Activated CD4-positive, alpha-beta T cell treated with anti-CD3 and anti-CD28 coated beads, Interleukin-2, amount 50 U/mL, for 4 hours (primary cell): ENCODE measurements around the gene CGB8.
"Not testable (repeated sequence)": the region's sequence is repeated elsewhere in the genome, so short reads cannot be mapped to it uniquely, and the experiment has no call there.

Experiments used
- DNase-seq, 2 experiments: peaks; one replicate each; pipeline ENCODE4 v3.0.0-alpha.2; 2020

CGB8 gene

GRCh38 chr19:49049011-49049410 is at the start of gene CGB8:
Gene CGB8, minus strand, starts transcription at chr19:49049111. Its CDS starts 372 bp downstream, at chr19:49048739.
- not testable (repeated sequence) for DNase-seq

DNA sequence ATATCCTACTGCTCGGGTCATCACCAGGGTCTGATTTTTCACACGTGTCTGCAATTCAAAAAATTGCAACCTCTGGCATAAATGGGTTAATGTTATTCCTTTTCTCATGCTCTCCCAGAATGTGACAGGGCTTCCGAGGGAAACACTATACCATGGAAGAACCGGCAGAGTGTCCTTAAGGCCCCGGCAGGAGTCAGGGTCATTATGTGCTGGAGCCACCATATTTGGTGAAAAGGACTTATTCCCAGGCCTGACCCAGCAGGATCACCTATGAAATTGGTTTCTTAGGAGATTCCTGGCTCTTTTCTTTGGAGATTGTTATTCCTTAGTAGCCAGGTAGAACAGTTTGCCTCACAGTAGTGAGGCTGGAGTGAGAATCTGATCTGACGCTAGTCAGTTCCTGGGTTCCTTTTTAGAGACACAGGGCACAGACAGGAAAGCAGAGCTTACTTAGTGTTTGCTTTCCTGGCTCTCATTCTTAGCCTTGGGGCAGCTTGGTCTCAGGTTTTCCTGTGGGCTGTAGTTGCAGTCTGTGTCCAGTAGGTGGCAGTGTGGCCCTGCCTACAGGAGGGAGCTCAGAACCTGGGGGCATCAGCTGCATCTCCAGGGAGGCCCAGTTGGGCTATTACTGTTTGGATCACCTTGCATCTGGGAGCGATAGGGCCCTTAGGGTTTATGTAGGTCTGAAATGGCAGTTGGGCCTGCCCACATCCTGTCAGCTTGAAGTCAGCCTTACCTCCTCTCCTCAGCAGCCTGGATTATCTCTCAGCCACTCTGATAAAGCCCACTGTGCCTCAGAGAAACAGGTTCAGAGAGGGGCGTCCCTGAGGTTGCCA is 48.8 kb upstream of the CGB8 start:
- peak; percentile 61 to 67 for DNase-seq

GRCh38 chr19:49094505-49095482 is 45.9 kb upstream of the CGB8 start:
- DNase-seq = no peak

DNA sequence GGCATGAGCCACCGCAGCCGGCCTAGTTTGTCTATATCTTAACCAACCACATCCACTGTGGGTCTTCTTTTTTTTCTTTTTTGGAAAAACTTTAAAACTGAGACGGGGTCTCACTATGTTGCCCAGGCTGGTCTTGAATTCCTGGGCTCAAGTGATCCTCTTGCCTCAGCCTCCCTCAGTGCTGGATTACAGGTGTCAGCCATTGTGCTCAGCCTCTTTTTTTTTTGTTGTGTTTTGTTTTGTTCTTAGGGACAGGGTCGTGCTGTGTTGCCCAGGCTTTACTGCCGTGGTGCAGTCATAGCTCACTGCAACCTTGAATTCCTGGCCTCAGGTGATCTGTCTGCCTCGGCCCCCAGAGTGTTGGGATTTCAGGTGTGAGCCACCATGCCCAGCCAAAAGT is 43.8 kb upstream of the CGB8 start:
- DNase-seq = no peak

DNA sequence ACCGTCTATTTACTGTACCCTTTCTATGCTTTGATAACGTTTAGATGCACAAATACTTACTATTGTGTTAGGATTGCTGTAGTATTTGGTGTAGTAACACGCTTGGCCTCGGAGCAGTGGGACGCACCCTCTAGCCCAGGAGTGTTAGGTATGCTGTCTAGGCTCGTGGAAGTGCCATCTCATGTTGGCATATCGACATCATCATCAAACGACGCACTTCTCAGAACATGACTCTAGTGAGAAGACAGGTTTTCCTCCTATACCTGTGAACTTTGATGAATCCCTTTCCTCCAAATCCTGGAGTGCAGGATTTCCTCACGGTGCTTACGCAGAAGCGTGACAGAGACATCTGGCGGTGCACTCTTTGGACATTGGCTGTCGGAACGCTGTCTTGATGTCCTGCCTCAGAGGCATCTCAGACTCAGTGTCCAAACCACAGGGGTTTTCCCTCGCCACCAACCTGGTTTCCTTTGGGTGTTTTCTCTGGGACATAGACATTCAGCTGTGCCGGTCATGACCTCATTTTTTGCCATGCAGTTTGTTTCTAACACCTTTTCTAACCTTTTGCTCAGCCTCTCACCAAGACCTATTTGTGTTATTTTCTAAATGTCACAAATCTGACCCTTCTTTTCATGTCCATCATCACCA is 42.6 kb upstream of the CGB8 start:
- DNase-seq = no peak

DNA sequence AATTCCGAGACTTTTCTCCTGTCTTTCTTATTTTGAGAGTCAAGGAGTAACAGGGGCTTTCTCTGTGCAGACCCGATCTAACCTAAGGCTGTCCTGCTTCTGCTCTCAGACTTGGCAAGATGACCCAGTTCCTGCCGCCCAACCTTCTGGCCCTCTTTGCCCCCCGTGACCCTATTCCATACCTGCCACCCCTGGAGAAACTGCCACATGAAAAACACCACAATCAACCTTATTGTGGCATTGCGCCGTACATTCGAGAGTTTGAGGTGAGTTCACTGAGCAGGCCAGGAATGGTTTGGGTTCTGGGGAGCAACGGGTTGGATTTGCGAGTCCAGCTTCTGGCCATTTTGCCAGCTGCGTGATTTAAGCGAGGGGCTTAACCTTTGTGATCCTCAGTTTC is 37.4 kb upstream of the CGB8 start:
- no peak for DNase-seq

DNA sequence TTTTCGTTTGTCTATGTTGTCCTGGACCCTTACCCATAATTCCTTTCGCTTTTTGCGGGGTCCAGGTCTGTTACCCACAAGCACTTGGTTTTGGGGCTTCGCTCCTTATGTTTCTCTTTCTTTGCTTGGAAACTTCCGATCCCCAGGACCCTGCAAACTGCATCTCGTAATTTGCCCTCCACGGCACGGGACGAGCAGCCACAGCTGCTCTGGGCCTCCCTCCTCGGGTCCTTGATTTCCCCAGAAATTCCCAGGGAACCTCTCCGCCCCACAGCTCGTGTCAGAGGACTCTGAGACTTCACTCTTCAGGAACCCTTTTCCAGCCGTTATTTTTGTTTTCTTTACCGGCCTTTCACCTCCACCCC is 36.9 kb upstream of the CGB8 start:
- no peak for DNase-seq

DNA sequence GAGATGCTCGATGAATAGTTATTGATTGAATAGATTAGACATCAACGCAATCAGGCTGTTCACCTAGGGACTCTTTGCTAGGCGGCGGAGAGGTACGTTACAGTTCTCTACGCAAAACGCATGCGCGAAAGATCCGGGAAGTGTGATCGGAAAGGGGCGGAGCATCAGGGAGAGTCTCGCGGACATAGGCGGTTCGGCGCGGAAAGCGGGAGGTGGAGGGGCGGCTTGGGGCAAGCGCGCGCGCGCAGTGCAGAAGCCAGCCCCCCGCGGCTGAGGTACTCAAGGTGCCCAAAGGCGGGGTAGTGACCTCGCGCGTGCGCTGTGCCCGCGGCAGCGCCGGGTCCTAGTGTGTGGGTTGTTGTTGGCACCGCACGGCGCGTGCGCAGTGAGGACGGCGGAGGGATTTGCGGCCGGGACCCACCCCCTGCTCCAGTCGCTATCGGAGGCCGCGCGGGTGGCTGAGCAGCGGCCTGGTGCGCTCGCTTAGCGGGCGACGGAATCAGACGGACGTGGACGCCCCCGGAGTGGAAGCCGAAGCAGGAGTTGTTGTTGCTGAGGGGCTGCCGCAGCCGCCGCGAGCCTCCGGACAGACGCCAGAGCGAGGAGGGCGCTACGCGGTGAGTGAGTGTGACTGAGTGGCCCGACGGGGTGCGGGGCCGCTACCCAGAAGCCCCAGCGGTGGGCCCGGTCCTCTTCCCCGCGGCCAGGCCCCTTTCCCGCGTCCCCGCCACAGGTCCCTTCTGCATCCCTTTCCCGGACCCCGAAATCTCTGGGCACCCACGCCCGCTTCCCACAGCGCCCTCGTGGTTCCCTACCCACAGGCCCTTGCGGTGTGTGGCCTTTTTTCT is 36.3 kb upstream of the CGB8 start, which contains the start of gene SNRNP70:
Gene SNRNP70, plus strand, starts transcription at position 432 of the 848 bp plus-strand sequence. CDS start 964 bp downstream, outside the sequence.
- DNase-seq = peak; percentile 96 to 99

GRCh38 chr19:49084206-49085019 is 35.5 kb upstream of the CGB8 start:
- DNase-seq = no peak

DNA sequence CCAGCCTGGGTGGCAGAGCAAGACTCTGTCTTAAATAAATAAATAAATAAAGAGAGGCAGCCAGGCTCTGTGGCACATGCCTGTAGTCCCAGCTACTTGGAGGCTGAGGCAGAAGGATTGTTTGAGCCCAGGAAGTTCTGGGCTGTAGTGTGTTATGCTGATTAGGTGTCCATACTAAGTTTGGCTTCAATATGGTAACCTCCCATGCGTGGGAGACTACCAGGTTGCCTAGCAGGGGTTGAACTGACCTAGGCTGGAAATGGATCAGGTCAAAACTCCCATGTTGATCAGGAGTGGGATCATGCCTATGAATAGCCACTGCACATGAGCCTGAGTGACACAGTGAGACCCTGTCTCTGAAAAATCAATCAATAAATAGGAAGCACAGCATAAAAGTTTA is 32.4 kb upstream of the CGB8 start:
- no peak for DNase-seq

- no peak for DNase-seq
Measured at GRCh38 chr19:49080392-49080791, 31.5 kb upstream of the CGB8 start.

- not testable (repeated sequence) for DNase-seq
Measured at GRCh38 chr19:49074869-49075268, 26.0 kb upstream of the CGB8 start.

GRCh38 chr19:49073514-49074378 is 24.8 kb upstream of the CGB8 start:
- no peak for DNase-seq

DNA sequence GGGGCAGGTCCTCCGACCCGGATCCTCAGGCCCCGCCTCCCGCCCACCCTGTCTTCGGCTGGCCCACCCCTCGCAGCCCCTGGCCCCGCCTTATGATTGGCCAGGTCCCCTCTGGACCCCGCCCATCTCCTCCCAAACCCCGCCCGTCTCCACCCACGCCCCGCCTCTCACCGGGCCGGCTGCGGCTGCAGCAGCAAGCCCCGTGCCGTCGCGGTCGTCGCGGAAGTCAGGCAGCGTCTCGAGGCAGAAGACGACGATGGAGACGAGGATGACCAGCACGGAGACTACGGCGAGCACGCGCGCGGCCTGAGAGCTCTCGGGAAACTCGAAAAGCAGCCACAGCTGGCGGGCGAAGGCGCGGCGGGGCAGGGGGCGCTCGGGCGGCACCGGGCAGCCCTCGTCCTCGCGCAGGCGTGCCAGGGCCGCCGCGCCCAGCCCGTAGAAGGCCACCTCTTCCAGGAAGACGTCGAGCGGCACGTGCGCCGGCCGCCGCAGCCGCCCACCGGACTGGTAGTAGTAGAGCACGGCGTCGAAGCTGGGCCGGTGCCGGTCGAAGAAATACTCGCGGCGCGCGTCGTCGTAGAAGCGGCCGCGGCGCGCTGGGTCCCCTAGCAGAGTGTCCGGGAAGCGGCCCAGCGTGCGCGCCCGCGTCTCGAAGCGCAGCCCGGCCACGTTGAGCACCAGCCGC is 23.1 kb upstream of the CGB8 start:
- DNase-seq = peak in 1 of 2 experiments; percentile 23

- DNase-seq = no peak
Measured at GRCh38 chr19:49070416-49070815, 21.5 kb upstream of the CGB8 start.

GRCh38 chr19:49069026-49069425 is 20.1 kb upstream of the CGB8 start:
- no peak for DNase-seq

- DNase-seq = no peak
Measured at GRCh38 chr19:49067554-49067953, 18.6 kb upstream of the CGB8 start.

GRCh38 chr19:49065905-49066512 is 17.1 kb upstream of the CGB8 start:
- DNase-seq = no peak
